ENCODE measurements around the gene SLC5A9. TPM values are rescaled to one million over a fixed set of nuclear protein-coding genes. Genes with fewer than 3 reads are reported as not detected.

Gene SLC5A9
- total RNA-seq, 1 experiment from 2014 or later: not detected

- no peak overlapping the region for H4K8ac ChIP-seq (replicated peaks; ENCODE audit: insufficient read length, low read depth, low read length)
- H3K27ac Mint-ChIP-seq: no peak overlapping the region
- H2BK15ac ChIP-seq (ENCODE audit: low read depth, low read length): no peak overlapping the region
- H2BK120ac ChIP-seq (ENCODE audit: low read depth, low read length, poor library complexity, severe bottlenecking): no peak overlapping the region
- no peaks in the 10 kb centered on the region for H3K79me2 ChIP-seq (ENCODE audit: insufficient read depth, low read length)
- H4K5ac ChIP-seq (ENCODE audit: insufficient read length, low read depth, low read length): no peak overlapping the region
- no peaks in the 10 kb centered on the region for H3K4me1 ChIP-seq (ENCODE audit: insufficient read depth, low read length)
- no peaks in the 10 kb centered on the region for H3K4me1 Mint-ChIP-seq
- H3K4ac ChIP-seq (ENCODE audit: low read depth, low read length): no peak overlapping the region
- no peaks in the 10 kb centered on the region for H4K20me1 ChIP-seq (ENCODE audit: control insufficient read depth, insufficient read depth, insufficient read length)
- H3K9me3 Mint-ChIP-seq: peaks cover 62 to 73% of the 10 kb centered on the region in 2 experiments
- no peak overlapping the region for H3K4me2 ChIP-seq (ENCODE audit: insufficient read depth, insufficient read length, low read length)
- no peaks in the 10 kb centered on the region for H3K27me3 ChIP-seq (ENCODE audit: insufficient read depth, low read length)
- H2BK12ac ChIP-seq (ENCODE audit: insufficient read length, low read depth, low read length): no peak overlapping the region
- no peak overlapping the region for H2BK20ac ChIP-seq (ENCODE audit: low read depth, low read length, poor library complexity, severe bottlenecking)
- H4K91ac ChIP-seq (ENCODE audit: insufficient read length, low read depth, low read length): no peak overlapping the region
- peaks cover 10% of the 10 kb centered on the region for H3K27me3 Mint-ChIP-seq (ENCODE audit: low read depth)
- H3K79me1 ChIP-seq (ENCODE audit: insufficient read depth, low read depth, low read length, poor library complexity, severe bottlenecking): no peaks in the 10 kb centered on the region
- no peak overlapping the region for H3K18ac ChIP-seq (ENCODE audit: insufficient read length, low read depth, low read length)
- no peak overlapping the region for H3K4me3 Mint-ChIP-seq
- peaks cover 15 to 34% (median 23%) of the 10 kb centered on the region in 3 experiments for H3K36me3 Mint-ChIP-seq (ENCODE audit: insufficient read depth in 1 of 3, low read depth in 3 of 3)
- H3K9me3 ChIP-seq (ENCODE audit: control insufficient read depth, low read depth, low read length): peaks cover 47% of the 10 kb centered on the region
- no peak overlapping the region for H3K9ac ChIP-seq (ENCODE audit: extremely low read depth, insufficient read length, low read length)
- no peak overlapping the region for H2AFZ ChIP-seq (ENCODE audit: low read length)
- no peak overlapping the region for H2BK5ac ChIP-seq (ENCODE audit: insufficient read length, low read length)
- H3K14ac ChIP-seq (ENCODE audit: insufficient read depth, low read length): no peak overlapping the region
- DNase-seq: no peak
- H3K56ac ChIP-seq (ENCODE audit: insufficient read length, low read depth, low read length): no peak overlapping the region
- TF ChIP-seq CTCF (conservative IDR thresholded peaks at IDR 0.05): no peak
- no peak overlapping the region for H3K27ac ChIP-seq (ENCODE audit: insufficient read length, low read depth, low read length)
- H3K23ac ChIP-seq (ENCODE audit: insufficient read length, low read depth, low read length): no peak overlapping the region
- no peaks in the 10 kb centered on the region for H3K23me2 ChIP-seq (ENCODE audit: insufficient read length, low read depth, low read length, poor library complexity, severe bottlenecking)
- no peak overlapping the region for H2AK5ac ChIP-seq (ENCODE audit: insufficient read length, low read length)
- H3T11ph ChIP-seq (ENCODE audit: low read length): no peak overlapping the region
Measured at GRCh38 chr1:48187969-48188563, 34.5 kb upstream of the SLC5A9 start.

Data from H9 (cell line).